Neural progenitor cell (in vitro differentiated cells): ENCODE data around the gene HS6ST3. TPM values are rescaled to one million over a fixed set of nuclear protein-coding genes. Genes with fewer than 3 reads are reported as not detected.

ENCODE experiments used
- DNase-seq: peaks from one replicate; pipeline ENCODE4 v3.0.0-alpha.2; 2016; ENCODE audit warnings: low spot score
- H2AFZ ChIP-seq: fragments of 200-600 bp; sonication (generic); replicated peaks from 2 replicates; pipeline ENCODE4 v1.6.1; 2016; ENCODE audit warnings: antibody characterized with exemption
- H3F3A ChIP-seq: fragments of 200-600 bp; sonication (generic); 2 replicates; pipeline ENCODE4 v1.6.1; 2016; ENCODE audit warnings: antibody characterized with exemption, low read depth
- H3K27ac ChIP-seq: fragments of 200-600 bp; sonication (generic); 2 replicates; pipeline ENCODE4 v1.5.1; 2016; ENCODE audit warnings: mild to moderate bottlenecking
- H3K27me3 ChIP-seq: fragments of 200-600 bp; sonication (generic); 2 replicates; pipeline ENCODE4 v1.6.1; 2016; ENCODE audit warnings: mild to moderate bottlenecking, moderate library complexity
- H3K36me3 ChIP-seq: fragments of 200-600 bp; sonication (generic); 2 replicates; pipeline ENCODE4 v1.5.1; 2016
- H3K4me1 ChIP-seq: fragments of 200-600 bp; sonication (generic); 2 replicates; pipeline ENCODE4 v1.6.1; 2016; ENCODE audit warnings: mixed run types
- H3K4me2 ChIP-seq: fragments of 200-600 bp; sonication (generic); 2 replicates; pipeline ENCODE4 v1.6.1; 2016
- H3K4me3 ChIP-seq: fragments of 200-600 bp; sonication (generic); 2 replicates; pipeline ENCODE4 v1.5.1; 2016
- H3K79me2 ChIP-seq: fragments of 200-600 bp; sonication (generic); 2 replicates; pipeline ENCODE4 v1.6.1; 2016; ENCODE audit warnings: low read depth
- H3K9ac ChIP-seq: fragments of 200-600 bp; sonication (generic); 2 replicates; pipeline ENCODE4 v1.6.1; 2016
- H3K9me3 ChIP-seq: fragments of 200-600 bp; sonication (generic); 2 replicates; pipeline ENCODE4 v1.5.1; 2016; ENCODE audit warnings: low read depth
- H4K20me1 ChIP-seq: fragments of 200-600 bp; sonication (generic); 2 replicates; pipeline ENCODE4 v1.6.1; 2016; ENCODE audit warnings: low read depth
- H3K27ac Mint-ChIP-seq: 3 replicates; pipeline ENCODE4 v1.8.0; 2021; ENCODE audit warnings: mixed read lengths
- H3K27me3 Mint-ChIP-seq: 2 replicates; pipeline ENCODE4 v1.8.0; 2022; ENCODE audit warnings: low read depth, mild to moderate bottlenecking, inconsistent platforms, moderate library complexity, mixed read lengths; ENCODE audit not compliant: insufficient read depth
- H3K36me3 Mint-ChIP-seq: 3 replicates; pipeline ENCODE4 v1.8.0; 2021; ENCODE audit warnings: mixed read lengths
- H3K4me1 Mint-ChIP-seq: 3 replicates; pipeline ENCODE4 v1.8.0; 2021; ENCODE audit warnings: mixed read lengths
- H3K4me3 Mint-ChIP-seq: 3 replicates; pipeline ENCODE4 v1.8.0; 2021; ENCODE audit warnings: mild to moderate bottlenecking, moderate library complexity, mixed read lengths
- H3K9me3 Mint-ChIP-seq: 3 replicates; pipeline ENCODE4 v1.8.0; 2020; ENCODE audit warnings: mixed read lengths
- EZH2 ChIP-seq: fragments of 200-600 bp; sonication (generic); IDR thresholded peaks from 2 replicates; pipeline ENCODE4 v1.6.1; 2017; ENCODE audit warnings: antibody characterized with exemption, mild to moderate bottlenecking, moderate library complexity
- EZH2phosphoT487 ChIP-seq: fragments of 200-600 bp; sonication (generic); IDR thresholded peaks from 2 replicates; pipeline ENCODE4 v1.6.1; 2017; ENCODE audit warnings: antibody characterized with exemption
- total RNA-seq: library from RNA; depleted of rRNA; stranded (reverse); fragments of >200 nt; gene quantifications from 2 replicates; pipeline ENCODE4 v1.2.3, GENCODE V29; 2015; ENCODE audit warnings: low replicate concordance
- TF ChIP-seq, protein P1 (sequence below): fragments of 200-600 bp; sonication (generic); IDR thresholded peaks from 2 replicates; pipeline ENCODE4 v1.5.1; 2017; ENCODE audit warnings: antibody characterized with exemption, mild to moderate bottlenecking

Gene HS6ST3
- total RNA-seq, 1 donor from 2014 or later = 0.39 TPM

DNA sequence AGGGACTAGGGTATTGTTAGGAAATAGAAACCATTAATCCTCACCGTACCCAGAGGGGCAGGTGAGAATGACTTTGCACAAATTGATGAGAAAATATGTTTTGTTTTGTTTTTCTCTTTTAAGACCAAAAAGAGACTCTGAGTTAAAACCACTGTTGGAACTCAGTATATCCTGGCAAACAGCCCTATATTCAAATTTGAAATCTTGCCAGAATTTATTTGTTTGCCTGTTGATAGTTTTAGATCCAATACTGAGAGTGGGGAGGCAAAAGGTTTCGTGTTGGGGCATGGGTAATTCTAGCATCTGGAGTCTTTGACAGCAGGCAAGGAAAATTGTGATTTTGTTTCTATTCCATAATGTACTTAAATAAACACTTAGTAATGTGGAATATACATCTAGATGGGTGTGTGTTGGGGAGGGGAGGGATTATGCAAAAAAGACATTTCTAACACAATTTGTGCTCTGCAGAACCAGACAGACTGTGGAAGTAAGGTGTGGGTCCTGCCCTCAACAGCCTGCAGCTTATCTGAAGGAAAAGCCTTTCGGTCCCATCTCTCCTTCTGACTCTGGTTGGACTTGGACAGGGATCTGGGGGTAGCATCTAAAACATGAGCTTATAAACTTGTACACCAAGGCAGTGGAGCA, 713.7 kb downstream of the HS6ST3 start:
- Histone ChIP-seq H3K4me2 (no peak overlapping the region), H3K27me3 (no peaks in the 10 kb centered on the region), H3K4me1 (no peaks in the 10 kb centered on the region), H3K4me3 (no peak overlapping the region), H3K36me3 (no peaks in the 10 kb centered on the region), H2AFZ (no peak overlapping the region), H3K9ac (no peak overlapping the region), H3K9me3 (no peaks in the 10 kb centered on the region), H4K20me1 (no peaks in the 10 kb centered on the region), H3K27ac (no peak overlapping the region), H3F3A (no peaks in the 10 kb centered on the region), H3K79me2 (no peaks in the 10 kb centered on the region)
- Mint-ChIP-seq H3K27me3 (no peaks in the 10 kb centered on the region), H3K9me3 (no peaks in the 10 kb centered on the region), H3K27ac (no peak overlapping the region), H3K36me3 (no peaks in the 10 kb centered on the region), H3K4me3 (no peak overlapping the region), H3K4me1 (no peaks in the 10 kb centered on the region)
- TF ChIP-seq, protein P1, sequence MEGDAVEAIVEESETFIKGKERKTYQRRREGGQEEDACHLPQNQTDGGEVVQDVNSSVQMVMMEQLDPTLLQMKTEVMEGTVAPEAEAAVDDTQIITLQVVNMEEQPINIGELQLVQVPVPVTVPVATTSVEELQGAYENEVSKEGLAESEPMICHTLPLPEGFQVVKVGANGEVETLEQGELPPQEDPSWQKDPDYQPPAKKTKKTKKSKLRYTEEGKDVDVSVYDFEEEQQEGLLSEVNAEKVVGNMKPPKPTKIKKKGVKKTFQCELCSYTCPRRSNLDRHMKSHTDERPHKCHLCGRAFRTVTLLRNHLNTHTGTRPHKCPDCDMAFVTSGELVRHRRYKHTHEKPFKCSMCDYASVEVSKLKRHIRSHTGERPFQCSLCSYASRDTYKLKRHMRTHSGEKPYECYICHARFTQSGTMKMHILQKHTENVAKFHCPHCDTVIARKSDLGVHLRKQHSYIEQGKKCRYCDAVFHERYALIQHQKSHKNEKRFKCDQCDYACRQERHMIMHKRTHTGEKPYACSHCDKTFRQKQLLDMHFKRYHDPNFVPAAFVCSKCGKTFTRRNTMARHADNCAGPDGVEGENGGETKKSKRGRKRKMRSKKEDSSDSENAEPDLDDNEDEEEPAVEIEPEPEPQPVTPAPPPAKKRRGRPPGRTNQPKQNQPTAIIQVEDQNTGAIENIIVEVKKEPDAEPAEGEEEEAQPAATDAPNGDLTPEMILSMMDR = no peak
- TF ChIP-seq EZH2phosphoT487 (no peak), EZH2 (no peak)
- no peak for DNase-seq

DNA sequence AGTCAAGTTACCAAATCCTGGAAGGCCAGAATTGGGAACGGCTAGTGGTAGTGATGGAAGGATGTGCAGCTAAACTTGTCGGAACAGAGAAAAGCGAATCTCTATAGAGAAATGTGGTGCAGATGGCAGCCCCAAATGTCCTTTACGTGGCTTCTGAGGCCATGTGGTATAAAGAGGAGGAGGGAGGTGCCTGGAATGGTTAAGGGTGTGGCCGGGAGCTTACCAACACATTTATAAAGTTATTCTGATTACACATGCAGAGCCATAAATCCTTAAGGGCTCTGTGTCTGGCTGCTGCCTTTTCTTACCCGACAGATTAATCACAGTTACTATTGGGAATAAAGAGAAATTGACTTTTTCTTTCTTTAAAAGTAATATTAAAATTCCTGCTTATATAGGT, 714.3 kb downstream of the HS6ST3 start:
- Histone ChIP-seq H3K27ac (no peak overlapping the region), H3K4me3 (no peak overlapping the region), H3K9me3 (no peaks in the 10 kb centered on the region), H3K4me2 (no peak overlapping the region), H2AFZ (no peak overlapping the region), H3K79me2 (no peaks in the 10 kb centered on the region), H3F3A (no peaks in the 10 kb centered on the region), H3K27me3 (no peaks in the 10 kb centered on the region), H3K4me1 (no peaks in the 10 kb centered on the region), H3K36me3 (no peaks in the 10 kb centered on the region), H4K20me1 (no peaks in the 10 kb centered on the region), H3K9ac (no peak overlapping the region)
- DNase-seq = no peak
- TF ChIP-seq, protein P1 = no peak
- TF ChIP-seq EZH2phosphoT487 (no peak), EZH2 (no peak)
- Mint-ChIP-seq H3K4me1 (no peaks in the 10 kb centered on the region), H3K27ac (no peak overlapping the region), H3K36me3 (no peaks in the 10 kb centered on the region), H3K4me3 (no peak overlapping the region), H3K27me3 (no peaks in the 10 kb centered on the region), H3K9me3 (no peaks in the 10 kb centered on the region)

DNA sequence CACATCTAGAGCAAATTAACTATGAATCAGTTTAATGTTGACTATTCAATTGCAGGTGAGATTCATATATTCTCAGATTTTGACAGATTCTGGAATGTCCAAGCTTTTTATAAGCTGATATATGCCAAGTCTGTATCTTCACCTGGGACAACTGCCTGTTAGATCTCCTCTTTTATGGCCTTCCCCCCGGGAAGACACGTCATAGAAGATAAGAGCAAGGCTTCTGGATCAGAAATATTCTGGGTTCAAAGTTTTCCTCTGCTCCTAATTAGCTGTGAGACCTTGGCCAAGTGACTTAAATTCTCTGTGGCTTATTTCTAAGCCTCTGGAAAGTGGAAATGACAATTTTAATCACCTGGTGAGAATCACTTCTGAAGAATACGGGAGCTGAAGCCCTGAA, 716.8 kb downstream of the HS6ST3 start:
- Histone ChIP-seq H3K4me3 (no peak overlapping the region), H3K79me2 (no peaks in the 10 kb centered on the region), H4K20me1 (no peaks in the 10 kb centered on the region), H3K27me3 (no peaks in the 10 kb centered on the region), H3K9ac (no peak overlapping the region), H3F3A (no peaks in the 10 kb centered on the region), H2AFZ (no peak overlapping the region), H3K27ac (no peak overlapping the region), H3K9me3 (no peaks in the 10 kb centered on the region), H3K4me1 (no peaks in the 10 kb centered on the region), H3K4me2 (no peak overlapping the region), H3K36me3 (no peaks in the 10 kb centered on the region)
- Mint-ChIP-seq H3K4me3 (no peak overlapping the region), H3K27me3 (no peaks in the 10 kb centered on the region), H3K36me3 (no peaks in the 10 kb centered on the region), H3K4me1 (no peaks in the 10 kb centered on the region), H3K9me3 (no peaks in the 10 kb centered on the region), H3K27ac (no peak overlapping the region)
- no peak for DNase-seq
- TF ChIP-seq, protein P1 = no peak
- TF ChIP-seq EZH2 (no peak), EZH2phosphoT487 (no peak)
